ENCODE data around the gene PVALB. TPM values are rescaled to one million over a fixed set of nuclear protein-coding genes. Genes with fewer than 3 reads are reported as not detected.

PVALB gene
- total and polyA plus RNA-seq, 3 experiments from 2014 or later: not detected

DNA sequence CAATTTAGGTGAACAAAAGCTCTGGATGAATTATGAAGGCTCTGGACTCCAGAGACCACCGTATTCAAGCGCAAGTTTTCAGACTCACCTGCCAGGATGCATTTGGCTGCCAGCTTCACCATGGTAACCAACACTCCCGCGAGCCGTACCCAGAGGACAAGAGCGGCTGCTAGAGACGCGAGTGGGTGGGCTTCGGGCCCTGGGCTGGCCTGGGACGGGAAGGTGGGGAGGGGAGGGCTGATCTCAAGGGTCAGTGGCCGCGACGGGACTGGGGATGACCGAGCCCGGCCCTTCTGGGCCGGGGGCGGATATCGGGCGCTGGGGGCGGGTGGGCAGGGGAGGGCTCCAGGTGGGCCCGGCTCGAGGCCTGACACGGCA is 41.3 kb downstream of the PVALB start:
- H3K9me3 ChIP-seq (ENCODE audit: low read length): no peaks in the 10 kb centered on the region
- H3K36me3 ChIP-seq (ENCODE audit: insufficient read depth, low read length): no peaks in the 10 kb centered on the region
- H3K27ac ChIP-seq (ENCODE audit: low read depth, low read length): peak overlapping the region; percentile 74
- peak; percentile 16 to 76 (median 50) for DNase-seq
- peaks cover 18 to 34% (median 21%) of the 10 kb centered on the region in 3 donors for H3K4me1 Mint-ChIP-seq
- no peaks in the 10 kb centered on the region for H3K9me3 Mint-ChIP-seq
- no peaks in the 10 kb centered on the region for H3K27me3 ChIP-seq (ENCODE audit: insufficient read depth, low read length, poor library complexity, severe bottlenecking)
- peak overlapping the region; percentile 57 for H3K4me3 ChIP-seq (ENCODE audit: low read length)
- peak overlapping the region; percentile 81 to 97 (median 91) for H3K4me3 Mint-ChIP-seq
- peak overlapping the region; percentile 91 to 99 (median 96) for H3K27ac Mint-ChIP-seq
- CTCF ChIA-PET: interaction anchor here (1.0 to 2.9 kb wide), 5 partner anchors 17 to 247 kb away, joined by 3 to 17 read pairs (median 5); no protein-coding TSS in a partner anchor
- POLR2A ChIA-PET: interaction anchor here (0.9 to 1.5 kb wide), 7 partner anchors 77 to 710 kb away, joined by 3 to 9 read pairs (median 4); partner anchors contain the start of genes EIF3D, MFNG and TXN2
- peaks cover 0 to 1% of the 10 kb centered on the region in 2 donors for H3K27me3 Mint-ChIP-seq
- H3K4me1 ChIP-seq (ENCODE audit: insufficient read depth, low read length): peaks cover 16% of the 10 kb centered on the region
- H3K36me3 Mint-ChIP-seq: peaks cover 5 to 17% (median 9%) of the 10 kb centered on the region in 3 donors

GRCh38 chr22:36773935-36774334 is 42.9 kb downstream of the PVALB start:
- no peak overlapping the region for H3K27ac ChIP-seq (ENCODE audit: low read depth, low read length)

GRCh38 chr22:36772451-36772850 is 44.4 kb downstream of the PVALB start:
- Histone ChIP-seq H3K9me3 (ENCODE audit: low read length) (no peaks in the 10 kb centered on the region), H3K4me1 (ENCODE audit: insufficient read depth, low read length) (peaks cover 16% of the 10 kb centered on the region), H3K27me3 (ENCODE audit: insufficient read depth, low read length, poor library complexity, severe bottlenecking) (no peaks in the 10 kb centered on the region), H3K36me3 (ENCODE audit: insufficient read depth, low read length) (no peaks in the 10 kb centered on the region), H3K4me3 (ENCODE audit: low read length) (no peak overlapping the region), H3K27ac (ENCODE audit: low read depth, low read length) (no peak overlapping the region)
- Mint-ChIP-seq H3K4me3 (no peak overlapping the region), H3K27me3 (peaks cover 0 to 3% of the 10 kb centered on the region in 2 donors), H3K9me3 (no peaks in the 10 kb centered on the region), H3K4me1 (peaks cover 14 to 29% (median 21%) of the 10 kb centered on the region in 3 donors), H3K36me3 (peaks cover 5 to 18% (median 13%) of the 10 kb centered on the region in 3 donors), H3K27ac (no peak overlapping the region)
- no peak for DNase-seq
- ChIA-PET POLR2A (no interaction called here), CTCF (no interaction called here)

More at GRCh38 chr22:36773935-36774334, 42.9 kb downstream of the PVALB start:
- peaks cover 18 to 34% (median 21%) of the 10 kb centered on the region in 3 donors for H3K4me1 Mint-ChIP-seq
- H3K27me3 ChIP-seq (ENCODE audit: insufficient read depth, low read length, poor library complexity, severe bottlenecking): no peaks in the 10 kb centered on the region
- H3K9me3 Mint-ChIP-seq: no peaks in the 10 kb centered on the region
- no peak overlapping the region for H3K4me3 ChIP-seq (ENCODE audit: low read length)
- ChIA-PET CTCF (interaction anchor here (0.9 to 1.0 kb wide), 3 partner anchors 9 to 204 kb away, joined by 3 to 4 read pairs (median 4); no protein-coding TSS in a partner anchor), POLR2A (no interaction called here)
- no peak for DNase-seq
- H3K27me3 Mint-ChIP-seq: peaks cover 0 to 3% of the 10 kb centered on the region in 2 donors
- H3K36me3 Mint-ChIP-seq: peaks cover 5 to 17% (median 11%) of the 10 kb centered on the region in 3 donors
- H3K4me3 Mint-ChIP-seq: peak overlapping the region in 2 of 7 donors; percentile 44 to 55
- no peaks in the 10 kb centered on the region for H3K9me3 ChIP-seq (ENCODE audit: low read length)
- no peaks in the 10 kb centered on the region for H3K36me3 ChIP-seq (ENCODE audit: insufficient read depth, low read length)
- H3K27ac Mint-ChIP-seq: peak overlapping the region in 1 of 8 donors; percentile 38
- peaks cover 16% of the 10 kb centered on the region for H3K4me1 ChIP-seq (ENCODE audit: insufficient read depth, low read length)

DNA sequence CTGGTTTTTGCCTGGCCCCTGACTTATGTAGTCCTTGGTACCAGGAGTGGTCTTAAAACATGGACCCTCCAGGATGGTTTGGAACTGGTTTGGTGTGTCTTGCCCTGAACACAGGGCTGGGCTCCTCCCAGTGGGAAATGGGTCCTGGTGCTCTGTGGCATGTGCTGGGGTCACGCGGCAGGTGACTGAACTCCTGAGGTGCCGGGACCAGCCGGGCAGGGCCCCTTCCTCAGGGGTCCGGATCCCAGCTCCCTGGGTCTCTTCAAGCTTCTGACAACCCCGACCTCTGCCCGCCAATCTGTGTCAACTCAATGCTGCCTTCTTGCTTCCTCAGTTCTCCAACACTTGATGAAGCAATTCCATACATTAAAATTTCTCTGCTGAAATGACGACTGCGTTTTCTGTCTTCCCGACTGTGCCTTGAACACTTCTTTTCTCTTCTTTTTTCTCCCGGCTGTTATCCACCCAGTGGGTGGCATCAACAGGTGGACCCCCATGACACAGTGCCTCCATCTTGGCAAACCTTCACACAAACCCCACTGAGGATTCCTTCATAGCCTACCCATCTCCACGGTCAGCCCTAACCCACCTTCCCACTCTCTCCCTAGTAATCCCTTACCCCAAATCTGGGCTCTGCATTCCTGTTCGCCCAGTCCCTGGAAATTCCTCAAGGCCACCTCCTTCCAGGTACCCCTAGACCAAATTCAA is 45.3 kb downstream of the PVALB start:
- H3K9me3 Mint-ChIP-seq: no peaks in the 10 kb centered on the region
- Histone ChIP-seq H3K27me3 (ENCODE audit: insufficient read depth, low read length, poor library complexity, severe bottlenecking) (no peaks in the 10 kb centered on the region), H3K4me1 (ENCODE audit: insufficient read depth, low read length) (peaks cover 7% of the 10 kb centered on the region), H3K27ac (ENCODE audit: low read depth, low read length) (no peak overlapping the region), H3K4me3 (ENCODE audit: low read length) (no peak overlapping the region), H3K9me3 (ENCODE audit: low read length) (no peaks in the 10 kb centered on the region), H3K36me3 (ENCODE audit: insufficient read depth, low read length) (no peaks in the 10 kb centered on the region)
- peaks cover 0 to 3% of the 10 kb centered on the region in 2 donors for H3K27me3 Mint-ChIP-seq
- H3K4me1 Mint-ChIP-seq: peaks cover 9 to 22% (median 15%) of the 10 kb centered on the region in 3 donors
- H3K27ac Mint-ChIP-seq: peak overlapping the region in 2 of 8 donors; percentile 19 to 47
- CTCF ChIA-PET: interaction anchor here (0.9 to 1.3 kb wide), 2 partner anchors 14 to 85 kb away, joined by 3 read pairs; no protein-coding TSS in a partner anchor
- no peak overlapping the region for H3K4me3 Mint-ChIP-seq
- POLR2A ChIA-PET: no interaction called here
- no peak for DNase-seq
- peaks cover 5 to 26% (median 15%) of the 10 kb centered on the region in 3 donors for H3K36me3 Mint-ChIP-seq

DNA sequence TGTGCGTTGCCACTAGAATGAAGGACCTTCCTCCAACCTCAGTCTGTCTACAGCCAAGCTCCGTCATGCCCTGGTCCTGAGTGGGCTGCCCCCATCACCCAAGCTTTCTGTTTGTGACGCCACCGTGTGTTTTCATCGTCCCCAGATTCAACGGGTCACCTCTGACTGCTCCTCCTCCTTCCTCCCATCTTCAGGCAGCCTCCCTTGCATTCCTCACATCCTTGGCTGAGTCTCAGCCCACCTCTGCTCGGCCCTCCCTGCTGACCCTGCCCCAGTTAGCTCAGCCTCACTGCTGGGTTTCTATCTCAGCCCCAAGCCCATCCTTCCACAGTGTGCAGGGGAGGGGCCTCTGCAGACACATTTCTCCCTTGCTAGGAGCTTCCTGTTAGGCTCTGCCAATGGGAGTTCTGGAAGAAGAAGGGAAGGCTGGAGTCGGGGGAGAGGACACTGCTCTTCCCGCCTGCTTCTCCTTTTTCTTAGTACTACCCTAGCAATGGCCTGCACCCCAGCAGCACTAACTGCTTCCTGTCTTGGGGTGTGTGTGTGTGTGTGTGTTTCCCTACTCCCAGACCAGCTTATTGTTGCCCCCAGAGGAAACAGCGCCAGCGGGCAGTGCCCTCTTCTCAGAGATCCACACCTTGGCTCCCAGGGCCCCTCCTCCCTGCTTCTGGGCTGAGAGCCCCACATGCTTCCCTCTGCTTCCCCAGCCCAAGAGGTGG is 46.2 kb downstream of the PVALB start:
- H3K27ac Mint-ChIP-seq: no peak overlapping the region
- no peak for DNase-seq
- H3K9me3 ChIP-seq (ENCODE audit: low read length): no peaks in the 10 kb centered on the region
- no peak overlapping the region for H3K4me3 Mint-ChIP-seq
- peaks cover 6 to 19% (median 12%) of the 10 kb centered on the region in 3 donors for H3K4me1 Mint-ChIP-seq
- no peaks in the 10 kb centered on the region for H3K36me3 ChIP-seq (ENCODE audit: insufficient read depth, low read length)
- no peaks in the 10 kb centered on the region for H3K9me3 Mint-ChIP-seq
- peaks cover 0 to 3% of the 10 kb centered on the region in 2 donors for H3K27me3 Mint-ChIP-seq
- H3K4me3 ChIP-seq (ENCODE audit: low read length): no peak overlapping the region
- peaks cover 6% of the 10 kb centered on the region for H3K4me1 ChIP-seq (ENCODE audit: insufficient read depth, low read length)
- no peaks in the 10 kb centered on the region for H3K27me3 ChIP-seq (ENCODE audit: insufficient read depth, low read length, poor library complexity, severe bottlenecking)
- CTCF ChIA-PET: interaction anchor here (0.9 to 1.3 kb wide), 2 partner anchors 14 to 86 kb away, joined by 3 read pairs; no protein-coding TSS in a partner anchor
- POLR2A ChIA-PET: no interaction called here
- H3K36me3 Mint-ChIP-seq: peaks cover 5 to 29% (median 15%) of the 10 kb centered on the region in 3 donors
- no peak overlapping the region for H3K27ac ChIP-seq (ENCODE audit: low read depth, low read length)

DNA sequence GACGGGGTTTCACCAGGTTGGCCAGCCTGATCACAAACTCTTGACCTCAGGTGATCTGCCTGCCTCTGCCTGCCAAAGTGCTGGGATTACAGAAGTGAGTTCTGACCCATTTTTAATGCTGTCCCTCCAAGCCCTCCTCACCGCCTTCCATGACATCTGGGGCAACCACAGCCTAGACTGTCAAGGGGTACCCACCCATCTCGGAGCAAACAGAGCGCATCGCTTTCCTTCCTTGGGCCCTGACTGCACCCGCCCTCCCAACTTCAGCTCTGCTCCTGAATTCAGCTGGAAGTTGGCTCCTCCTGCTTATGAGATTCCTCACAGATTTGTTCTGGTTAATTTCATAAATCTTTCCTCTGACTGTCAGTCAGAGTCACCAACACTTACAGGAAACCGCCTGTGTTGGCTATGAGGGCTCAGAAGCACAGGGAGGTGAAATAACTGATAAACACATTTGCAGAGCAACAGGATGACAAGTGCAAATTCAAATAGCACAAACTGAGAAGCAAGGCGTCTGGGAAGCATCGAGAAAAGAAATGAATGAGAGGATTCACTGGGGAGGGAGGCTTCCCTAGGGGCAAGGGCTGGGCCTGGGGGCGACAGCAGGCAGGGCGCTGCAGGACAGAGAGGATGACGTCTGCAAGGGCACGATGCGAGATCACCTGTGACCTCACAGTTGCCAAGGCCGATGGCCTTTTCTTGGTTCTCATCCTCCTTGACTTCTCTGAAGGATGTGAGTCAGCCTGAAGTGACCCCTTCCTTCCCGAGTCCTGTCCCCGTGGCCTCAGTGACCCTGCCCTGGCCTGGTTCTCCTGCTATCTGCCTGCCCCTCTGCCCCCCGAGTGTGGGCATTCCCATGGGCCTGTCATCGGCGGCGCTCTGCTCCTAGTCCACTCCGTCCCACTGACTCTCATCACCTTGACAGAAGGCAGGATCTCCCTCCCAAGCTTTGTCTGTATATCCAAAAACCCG is 47.0 kb downstream of the PVALB start:
- POLR2A ChIA-PET: no interaction called here
- Histone ChIP-seq H3K36me3 (ENCODE audit: insufficient read depth, low read length) (no peaks in the 10 kb centered on the region), H3K27me3 (ENCODE audit: insufficient read depth, low read length, poor library complexity, severe bottlenecking) (no peaks in the 10 kb centered on the region), H3K9me3 (ENCODE audit: low read length) (no peaks in the 10 kb centered on the region), H3K27ac (ENCODE audit: low read depth, low read length) (no peak overlapping the region), H3K4me3 (ENCODE audit: low read length) (no peak overlapping the region), H3K4me1 (ENCODE audit: insufficient read depth, low read length) (no peaks in the 10 kb centered on the region)
- Mint-ChIP-seq H3K4me1 (peaks cover 0 to 12% (median 5%) of the 10 kb centered on the region in 3 donors), H3K4me3 (peak overlapping the region in 1 of 7 donors; percentile 24), H3K9me3 (no peaks in the 10 kb centered on the region), H3K27me3 (peaks cover 0 to 3% of the 10 kb centered on the region in 2 donors), H3K36me3 (peaks cover 5 to 29% (median 15%) of the 10 kb centered on the region in 3 donors), H3K27ac (no peak overlapping the region)
- DNase-seq: no peak
- CTCF ChIA-PET: interaction anchor here (1.3 kb wide), 2 partner anchors 12 to 13 kb away, joined by 3 to 7 read pairs; no protein-coding TSS in a partner anchor

GRCh38 chr22:36768616-36769015 is 48.2 kb downstream of the PVALB start:
- Mint-ChIP-seq H3K36me3 (peaks cover 5 to 37% (median 15%) of the 10 kb centered on the region in 3 donors), H3K27me3 (peaks cover 0 to 3% of the 10 kb centered on the region in 2 donors), H3K4me1 (peaks cover 0 to 12% (median 3%) of the 10 kb centered on the region in 3 donors), H3K27ac (peak overlapping the region in 1 of 8 donors; percentile 11), H3K4me3 (no peak overlapping the region), H3K9me3 (no peaks in the 10 kb centered on the region)
- CTCF ChIA-PET: interaction anchor here (1.3 kb wide), 1 partner anchor 11 kb away, joined by 7 read pairs; no protein-coding TSS in a partner anchor
- H3K4me1 ChIP-seq (ENCODE audit: insufficient read depth, low read length): no peaks in the 10 kb centered on the region
- no peaks in the 10 kb centered on the region for H3K9me3 ChIP-seq (ENCODE audit: low read length)
- POLR2A ChIA-PET: no interaction called here
- no peaks in the 10 kb centered on the region for H3K36me3 ChIP-seq (ENCODE audit: insufficient read depth, low read length)
- no peak for DNase-seq
- no peak overlapping the region for H3K4me3 ChIP-seq (ENCODE audit: low read length)
- H3K27ac ChIP-seq (ENCODE audit: low read depth, low read length): no peak overlapping the region
- no peaks in the 10 kb centered on the region for H3K27me3 ChIP-seq (ENCODE audit: insufficient read depth, low read length, poor library complexity, severe bottlenecking)
